Activated T-cell treated with anti-CD3 and anti-CD28 coated beads for 24 hours (primary cell): Measurements from ENCODE around the gene PITPNM3.
"Not testable (repeated sequence)": the region's sequence is repeated elsewhere in the genome, so short reads cannot be mapped to it uniquely, and the experiment has no call there.

Source experiments
- DNase-seq: peaks from one replicate; pipeline ENCODE4 v3.0.0-alpha.2; 2020; ENCODE audit warnings: low read depth

PITPNM3 gene

DNA sequence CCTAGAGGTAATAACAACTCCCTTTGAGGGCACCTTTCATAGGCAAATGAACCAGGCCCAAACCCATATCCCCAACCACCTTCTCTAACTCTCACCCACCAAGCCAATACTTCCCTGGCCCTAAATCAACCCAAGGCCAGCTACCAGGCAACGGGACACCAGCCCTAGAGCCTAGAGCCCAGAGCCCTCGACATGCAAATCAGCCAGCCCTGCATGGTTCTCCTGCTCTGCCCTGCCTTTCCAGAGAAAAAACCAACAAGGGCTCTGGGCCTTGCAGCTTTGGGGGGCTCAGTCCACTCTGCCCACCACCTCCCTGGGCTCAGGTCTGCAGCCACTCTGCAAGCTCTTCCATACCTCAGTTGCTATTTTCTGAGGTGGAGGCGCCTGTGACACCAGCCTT, 55.0 kb downstream of the PITPNM3 start:
- DNase-seq, result no peak

DNA sequence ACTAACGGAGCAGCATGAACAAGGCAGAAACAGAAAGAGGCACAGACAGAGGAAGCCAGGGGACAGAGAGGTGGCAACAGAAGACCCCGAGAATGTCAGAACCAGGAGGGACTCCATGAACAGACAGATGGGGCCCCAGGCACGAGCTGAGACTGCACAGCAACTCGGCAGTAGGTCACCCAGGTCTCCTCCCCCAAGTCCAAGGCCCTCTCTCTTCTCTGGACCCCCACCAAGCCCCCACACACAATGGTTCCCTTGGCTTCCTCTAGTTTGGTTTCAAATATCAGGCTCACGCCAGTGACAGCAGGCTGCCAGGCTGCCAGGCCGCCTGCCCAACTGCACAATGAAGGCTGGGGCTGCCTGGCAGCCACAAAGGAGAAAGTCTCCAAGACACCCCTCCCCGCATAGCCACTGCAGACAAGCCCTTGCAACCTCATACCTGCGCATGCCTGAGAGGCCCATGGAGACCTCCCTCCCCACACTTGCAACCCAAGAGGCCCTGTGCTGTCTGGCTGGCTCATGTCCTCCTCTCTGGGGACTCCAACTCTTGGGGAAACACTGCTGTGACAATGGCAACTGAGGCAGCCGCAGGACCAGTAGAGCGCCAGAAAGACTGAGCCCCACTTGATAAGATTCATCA, 57.3 kb downstream of the PITPNM3 start:
- DNase-seq, result no peak

- DNase-seq, result no peak
These were observed 58.0 kb downstream of the PITPNM3 start for GRCh38 chr17:6498356-6498755.

GRCh38 chr17:6497496-6498221, 58.7 kb downstream of the PITPNM3 start:
- no peak for DNase-seq

DNA sequence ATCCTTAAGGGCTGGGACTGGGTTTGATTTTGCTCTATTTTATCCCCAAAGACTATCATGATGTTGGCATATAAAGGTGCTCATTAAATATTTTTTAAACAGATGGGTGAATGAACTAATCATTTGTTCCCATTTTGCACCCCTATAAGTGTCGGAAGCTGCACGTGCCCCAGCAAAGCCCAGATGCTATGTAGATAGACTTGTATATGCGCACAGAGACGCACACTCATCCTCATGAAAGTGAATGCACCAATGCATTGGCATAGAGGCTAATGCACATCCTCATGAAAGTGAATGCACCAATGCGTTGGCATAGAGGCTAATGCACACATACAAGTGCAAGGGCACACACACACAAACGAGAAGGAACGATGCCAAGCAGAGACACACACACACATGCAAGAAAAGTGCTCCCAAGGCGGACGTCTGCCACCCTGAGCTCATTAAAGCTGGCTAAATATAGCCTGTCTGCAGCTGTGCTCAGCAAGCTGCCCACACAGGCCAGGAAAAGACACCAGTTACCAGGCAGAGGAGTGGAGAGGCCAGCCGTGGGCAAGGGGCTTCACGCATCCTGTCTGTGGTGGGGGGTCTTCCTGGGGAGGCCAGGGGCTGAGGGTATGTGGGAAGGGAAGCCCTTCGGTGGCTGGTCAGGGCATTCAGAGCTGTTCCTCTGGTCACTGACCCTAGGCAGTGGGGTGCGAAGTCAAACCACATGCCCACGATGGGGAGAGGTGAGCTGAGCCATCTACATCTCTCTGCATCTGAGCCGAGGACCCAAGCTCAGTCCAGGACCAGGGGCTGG, 59.5 kb downstream of the PITPNM3 start:
- no peak for DNase-seq

DNA sequence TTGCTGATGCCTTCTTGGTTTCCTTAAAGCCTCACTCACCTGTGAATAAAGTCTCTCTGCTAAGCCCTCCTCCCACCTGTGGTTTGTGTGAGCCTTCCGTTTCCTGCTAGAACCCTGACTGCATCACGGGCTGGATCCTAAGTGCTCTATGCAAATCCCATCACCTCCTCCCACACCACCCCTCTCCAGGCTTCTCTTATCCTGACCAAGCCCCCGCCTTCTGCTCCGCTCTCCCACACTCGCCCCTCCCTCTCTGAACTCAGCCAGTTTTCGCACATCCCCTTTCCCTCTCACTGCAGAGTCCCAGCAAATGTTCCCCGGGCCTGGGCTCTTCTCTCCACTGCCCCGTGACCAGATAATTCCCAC, 60.3 kb downstream of the PITPNM3 start:
- no peak for DNase-seq

DNA sequence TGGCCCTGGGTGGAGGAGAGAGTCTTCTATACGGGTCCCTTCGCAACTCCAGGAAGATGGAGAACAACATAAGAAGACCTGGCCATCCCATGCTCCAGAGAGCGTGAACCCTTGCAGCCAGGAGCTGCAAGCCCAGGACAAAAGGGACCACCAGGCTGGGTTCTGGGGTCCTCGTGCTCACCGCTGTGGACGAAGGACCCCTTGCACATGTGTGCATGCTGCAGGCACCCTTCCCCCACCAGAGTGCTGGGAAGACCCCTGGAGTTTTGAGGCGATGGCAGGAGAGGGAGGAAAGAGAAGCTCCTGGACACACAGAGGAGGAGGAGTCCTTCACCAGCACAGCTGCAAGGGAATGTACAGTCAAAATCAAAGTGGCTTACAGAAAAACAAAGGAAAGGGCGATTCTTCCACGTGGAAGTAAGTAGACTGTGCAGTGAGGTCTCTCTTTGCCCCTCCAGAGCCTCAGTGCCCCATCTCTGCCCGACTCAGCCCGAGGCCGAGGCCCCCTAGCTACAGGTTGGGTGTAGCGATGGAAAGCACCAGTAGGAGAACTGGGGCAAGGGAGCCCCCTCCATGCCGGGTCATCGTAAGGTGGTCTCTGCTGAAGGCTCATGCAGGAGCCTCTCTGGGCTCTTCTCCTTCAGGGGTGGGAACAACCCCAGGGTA, 60.8 kb downstream of the PITPNM3 start:
- DNase-seq, result no peak

DNA sequence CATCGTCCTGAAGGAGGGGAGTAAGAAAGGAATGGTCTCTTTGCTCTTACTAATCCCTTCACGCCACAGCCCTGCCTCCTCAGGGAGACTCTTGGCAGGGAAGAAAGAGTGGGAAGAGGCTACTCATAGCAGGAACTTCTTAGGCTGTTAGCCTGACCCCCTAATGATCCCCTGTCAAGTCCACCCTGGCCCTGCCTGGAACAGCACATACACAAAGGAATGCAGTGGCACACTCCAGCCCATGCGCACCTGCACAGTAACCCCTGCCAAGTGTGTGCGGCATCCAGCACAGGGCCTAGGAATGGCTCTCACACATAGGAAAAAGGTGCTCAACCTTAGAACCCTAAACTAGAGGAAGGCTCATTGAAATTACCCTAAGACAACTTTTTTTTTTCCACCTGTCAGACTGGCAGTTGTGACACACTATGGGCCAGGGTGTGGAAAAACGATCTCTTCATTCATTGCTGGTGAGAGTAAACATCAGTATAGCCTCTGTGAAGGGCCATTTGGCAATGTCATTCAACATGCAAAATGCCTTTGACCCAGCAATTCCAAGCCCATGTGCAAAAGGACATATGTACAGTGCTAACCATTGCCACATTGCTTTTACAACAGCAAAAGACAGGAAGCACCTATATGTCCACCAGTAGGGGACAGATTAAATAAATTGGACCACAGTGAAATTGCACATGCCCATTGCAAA, 62.0 kb downstream of the PITPNM3 start:
- no peak for DNase-seq

DNA sequence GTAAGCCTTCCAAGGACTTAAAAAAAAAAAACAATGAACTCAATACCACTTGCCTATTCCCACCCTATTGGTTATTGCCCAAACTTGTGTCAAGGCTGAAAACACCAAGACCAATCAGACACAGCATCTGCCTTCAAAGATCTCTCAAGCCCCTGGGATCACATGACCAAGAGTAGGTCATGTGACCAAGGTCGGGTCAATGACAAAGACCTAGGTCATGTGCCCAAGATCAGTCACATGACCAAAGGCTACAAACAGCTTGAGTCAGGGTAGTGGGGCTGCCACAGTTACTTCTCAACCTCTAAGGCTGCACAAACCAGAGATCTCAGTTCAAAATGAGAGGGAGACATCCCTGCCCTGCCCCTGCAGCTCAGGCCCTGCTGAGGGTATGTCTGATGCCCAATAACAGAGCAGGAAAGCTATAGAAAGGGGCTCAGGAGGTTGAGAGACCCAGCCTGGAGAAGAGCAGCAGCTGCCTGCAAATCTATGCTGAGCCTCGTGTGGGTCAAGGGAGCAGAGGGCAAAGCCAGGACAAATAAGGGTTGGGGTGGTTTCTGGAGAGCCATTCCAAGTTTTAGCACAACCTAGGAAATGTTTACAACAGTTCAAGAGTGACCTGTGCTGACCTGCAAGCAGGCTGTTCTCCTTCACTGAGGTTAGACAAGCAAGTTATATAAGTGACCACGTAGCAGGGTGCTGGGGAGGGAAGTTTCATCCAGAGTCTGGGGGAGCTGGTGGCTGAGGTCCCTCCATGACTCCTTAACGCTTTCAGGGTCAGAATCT, 63.3 kb downstream of the PITPNM3 start:
- no peak for DNase-seq

DNA sequence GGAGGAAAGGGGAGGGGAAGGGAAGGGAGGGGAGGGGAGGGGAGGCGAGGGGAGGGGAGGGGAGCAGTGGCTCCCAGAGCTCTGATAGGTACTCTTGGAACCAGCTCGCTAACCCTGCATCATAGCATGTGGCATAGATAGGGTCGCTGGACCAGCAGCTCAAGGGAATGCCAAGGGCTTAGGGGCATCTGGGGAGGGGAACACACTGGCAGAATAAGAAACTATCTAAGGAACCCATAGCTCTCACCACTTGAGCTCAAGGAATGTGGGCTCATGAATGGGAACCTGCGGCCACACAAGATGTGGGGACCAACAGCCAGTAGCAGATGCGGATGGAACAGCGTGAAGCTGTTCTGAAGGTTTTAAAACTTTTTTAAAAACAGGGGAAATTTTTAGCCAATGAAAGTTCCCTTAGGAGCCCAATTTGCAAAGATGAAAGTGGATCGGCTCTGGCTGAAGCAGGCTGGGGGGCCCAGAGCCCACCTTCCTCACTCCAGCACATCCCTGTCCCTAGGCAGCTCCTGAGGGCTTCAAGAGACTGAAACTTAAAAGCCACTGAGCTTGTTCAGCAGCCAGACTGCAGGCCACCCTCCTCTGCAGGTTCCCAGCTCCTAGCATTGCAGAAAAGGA, 65.2 kb downstream of the PITPNM3 start:
- no peak for DNase-seq

GRCh38 chr17:6489016-6489550, 67.3 kb downstream of the PITPNM3 start:
- no peak for DNase-seq

DNA sequence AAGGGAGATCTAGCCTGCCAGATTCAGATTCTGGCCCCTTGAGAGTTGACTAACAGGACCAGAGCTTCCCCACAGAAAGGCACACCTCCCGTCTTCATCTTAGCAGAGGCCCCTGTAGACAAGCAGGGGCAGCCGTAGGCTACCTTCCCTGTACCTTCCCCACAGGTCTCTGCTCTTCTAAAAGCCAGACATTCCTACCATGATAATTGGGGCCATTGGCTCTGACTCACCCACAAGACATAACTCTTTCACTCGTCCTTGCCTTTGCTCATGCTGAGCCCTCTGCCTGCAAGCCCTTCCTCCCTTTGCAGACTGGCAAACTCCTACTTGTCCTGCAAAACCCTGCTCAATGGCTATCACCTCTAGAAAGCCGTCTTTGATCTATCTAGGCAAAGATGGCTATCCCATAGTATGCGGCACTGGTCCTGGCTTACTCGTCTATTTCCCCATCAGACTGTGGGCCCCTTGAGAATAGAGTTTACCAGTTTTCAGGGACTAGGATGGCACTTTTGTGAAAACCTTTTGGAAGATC, 68.3 kb downstream of the PITPNM3 start:
- no peak for DNase-seq

- no peak for DNase-seq
These were observed 68.9 kb downstream of the PITPNM3 start for GRCh38 chr17:6487251-6488007.

DNA sequence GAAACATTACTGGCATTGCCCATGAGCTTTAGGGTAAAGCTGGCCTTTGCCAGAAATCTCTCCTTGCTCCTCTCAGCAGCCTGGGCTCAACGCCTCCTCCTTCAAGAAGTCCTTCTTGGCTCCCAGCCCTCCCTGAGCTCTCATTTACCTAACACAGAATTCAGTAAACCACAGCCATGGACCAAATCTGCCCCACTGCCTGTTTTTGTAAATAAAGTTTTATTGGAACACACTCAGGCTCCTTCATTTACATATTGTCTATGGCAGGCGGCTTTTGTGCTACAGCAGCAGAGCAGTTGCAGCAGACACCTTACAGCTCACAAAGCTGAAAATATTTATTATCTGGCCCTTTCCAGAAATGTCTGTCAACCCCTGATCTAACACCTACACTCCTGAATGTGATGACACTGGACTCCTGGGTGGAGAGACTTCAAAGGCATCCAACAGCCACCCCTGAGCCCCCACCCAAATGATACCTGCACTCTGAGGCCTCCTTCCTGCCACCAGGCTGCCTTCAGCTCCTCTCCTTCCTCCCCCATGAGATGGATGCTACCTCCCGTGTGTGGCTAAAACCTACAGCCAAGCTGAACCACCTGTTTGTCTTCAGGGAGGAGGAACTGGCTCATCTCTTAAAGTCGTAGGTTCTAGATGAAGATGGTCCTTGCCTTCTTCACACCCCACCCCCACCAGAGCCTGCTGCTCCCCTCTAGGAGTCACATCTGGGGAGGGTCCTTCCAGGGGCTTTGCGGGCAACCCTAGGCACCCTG, 70.5 kb downstream of the PITPNM3 start:
- no peak for DNase-seq

DNA sequence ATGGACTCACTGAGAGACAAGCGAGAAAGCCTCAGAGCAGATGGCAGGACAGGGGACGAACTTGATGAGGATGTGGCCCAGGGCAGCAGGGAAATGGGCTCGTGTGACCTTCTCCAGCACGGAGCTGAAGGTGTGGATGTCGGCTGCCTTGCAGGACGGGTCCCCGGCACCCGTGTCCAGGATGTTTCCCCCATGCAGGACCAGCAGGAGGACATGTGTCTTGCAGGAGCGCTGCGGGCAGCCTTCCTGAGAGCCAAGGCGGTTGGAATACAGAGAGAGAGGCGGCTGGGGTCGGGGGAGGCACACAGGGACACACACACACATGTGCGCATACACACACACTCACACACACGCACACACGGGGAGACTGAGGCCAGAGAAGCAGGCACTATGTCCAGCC, 72.8 kb downstream of the PITPNM3 start:
- DNase-seq, result no peak

- not testable (repeated sequence) for DNase-seq
These were observed 73.6 kb downstream of the PITPNM3 start for GRCh38 chr17:6482796-6483195.

- no peak for DNase-seq
These were observed 74.3 kb downstream of the PITPNM3 start for GRCh38 chr17:6482105-6482455.

DNA sequence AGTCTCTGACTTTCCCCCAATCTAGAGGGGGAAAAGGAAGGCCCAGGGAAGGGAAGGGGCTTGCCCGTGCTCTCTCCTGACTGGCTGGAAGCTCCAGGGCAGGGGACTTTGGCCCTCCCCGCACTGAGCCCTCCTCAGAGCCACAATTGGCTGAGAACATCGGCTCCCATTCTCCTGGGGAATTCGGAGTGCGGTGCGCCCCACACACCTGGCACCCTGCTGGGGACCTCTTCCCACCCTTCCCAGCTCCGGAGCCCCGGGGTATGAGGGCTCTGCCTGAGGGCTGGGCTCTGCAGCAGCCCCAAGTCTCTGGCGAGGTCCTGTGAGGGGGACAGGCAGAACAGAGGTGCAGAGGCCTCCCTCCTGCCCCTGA, 76.1 kb downstream of the PITPNM3 start:
- no peak for DNase-seq
